Smooth muscle cell (in vitro differentiated cells): ENCODE results near the gene LY6G5C. TPM values are rescaled to one million over a fixed set of nuclear protein-coding genes. Genes with fewer than 3 reads are reported as not detected.

Experiments used
- DNase-seq: peaks from one replicate; lab custom pipeline; 2025; ENCODE audit not compliant: unreplicated experiment; lab: John Stamatoyannopoulos, UW
- H2AFZ ChIP-seq: fragments of 200-600 bp; sonication (generic); 2 replicates; pipeline ENCODE4 v1.6.0; 2016; ENCODE audit warnings: antibody characterized with exemption, low read depth, mild to moderate bottlenecking
- H3F3A ChIP-seq: fragments of 200-600 bp; sonication (generic); 2 replicates; pipeline ENCODE4 v1.6.0; 2017; ENCODE audit warnings: antibody characterized with exemption, low read depth
- H3K27ac ChIP-seq: fragments of 200-600 bp; sonication (generic); 2 replicates; pipeline ENCODE4 v1.5.1; 2016; ENCODE audit warnings: low read depth, mild to moderate bottlenecking
- H3K27me3 ChIP-seq: fragments of 200-600 bp; sonication (generic); 2 replicates; pipeline ENCODE4 v1.6.1; 2016; ENCODE audit warnings: low read depth, mild to moderate bottlenecking
- H3K36me3 ChIP-seq: fragments of 200-600 bp; sonication (generic); 2 replicates; pipeline ENCODE4 v1.5.1; 2016; ENCODE audit warnings: low read depth
- H3K4me1 ChIP-seq: fragments of 200-600 bp; sonication (generic); 2 replicates; pipeline ENCODE4 v1.5.1; 2016; ENCODE audit warnings: low read depth
- H3K4me2 ChIP-seq: fragments of 200-600 bp; sonication (generic); 2 replicates; pipeline ENCODE4 v1.6.0; 2016; ENCODE audit warnings: mild to moderate bottlenecking
- H3K4me3 ChIP-seq: fragments of 200-600 bp; sonication (generic); 2 replicates; pipeline ENCODE4 v1.5.1; 2016; ENCODE audit warnings: mild to moderate bottlenecking
- H3K79me2 ChIP-seq: fragments of 200-600 bp; sonication (generic); 2 replicates; pipeline ENCODE4 v1.6.0; 2016; ENCODE audit warnings: low read depth, mild to moderate bottlenecking
- H3K9ac ChIP-seq: fragments of 200-600 bp; sonication (generic); 2 replicates; pipeline ENCODE4 v1.6.0; 2016; ENCODE audit warnings: low read depth
- H3K9me3 ChIP-seq: fragments of 200-600 bp; sonication (generic); replicated peaks from 2 replicates; pipeline ENCODE4 v1.5.1; 2016; ENCODE audit warnings: low read depth
- H4K20me1 ChIP-seq: fragments of 200-600 bp; sonication (generic); 2 replicates; pipeline ENCODE4 v1.6.0; 2016; ENCODE audit warnings: low read depth
- CTCF ChIP-seq: fragments of 200-600 bp; sonication (generic); IDR thresholded peaks from 2 replicates; pipeline ENCODE4 v1.5.1; 2017; ENCODE audit warnings: borderline replicate concordance, mild to moderate bottlenecking, antibody characterized with exemption; ENCODE audit not compliant: insufficient read depth, poor library complexity, severe bottlenecking
- WGBS: methylation state at CpG from one replicate; pipeline ENCODE4 v1.1.7; 2016; ENCODE audit warnings: low lambda C conversion rate; 5-methylcytosine and 5-hydroxymethylcytosine counted together
- polyA plus RNA-seq: library from polyadenylated mRNA; unstranded; fragments of >200 nt; fragmentation: Nextera tagmentation; extraction: Ambion mirVana; gene quantifications from 2 replicates; pipeline ENCODE4 v1.2.1, GENCODE V29; 2016
- total RNA-seq: library from RNA; depleted of rRNA; stranded (reverse); fragments of >200 nt; gene quantifications from 2 replicates; pipeline ENCODE4 v1.2.3, GENCODE V29; 2014

LY6G5C gene
- total and polyA plus RNA-seq, 2 experiments from 2014 or later: 0.67 to 3.8 TPM

DNA sequence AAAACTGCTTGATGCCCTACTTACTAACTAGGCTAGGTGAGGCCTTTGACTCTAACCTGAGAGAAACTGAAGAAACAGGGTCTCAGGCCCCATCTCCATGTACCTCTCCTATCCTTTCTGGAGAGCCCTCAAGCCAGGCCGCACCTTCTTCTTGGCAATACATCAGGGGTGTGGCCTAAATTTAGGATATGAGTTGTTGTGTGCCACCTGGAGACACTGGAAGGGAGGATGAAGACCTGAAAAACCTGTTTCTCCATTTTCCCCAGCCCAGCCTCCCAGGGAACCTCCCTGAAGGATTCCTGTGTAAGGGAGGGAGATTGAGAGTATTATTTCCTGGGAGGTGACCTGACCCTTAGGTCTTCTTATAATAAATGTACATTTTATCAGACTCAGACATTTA lies 37.4 kb upstream of the LY6G5C start:
- Histone ChIP-seq H3K27ac (peak overlapping the region; percentile 37), H4K20me1 (no peaks in the 10 kb centered on the region), H2AFZ (no peak overlapping the region), H3K9ac (no peak overlapping the region), H3K79me2 (no peaks in the 10 kb centered on the region), H3F3A (no peaks in the 10 kb centered on the region), H3K9me3 (no peaks in the 10 kb centered on the region), H3K27me3 (no peaks in the 10 kb centered on the region), H3K4me3 (no peak overlapping the region), H3K4me2 (no peak overlapping the region), H3K36me3 (no peaks in the 10 kb centered on the region), H3K4me1 (peaks cover 18% of the 10 kb centered on the region)
- TF ChIP-seq CTCF: no peak
- 93% methylated on average over 1 of the region's 1 CpG for WGBS
- DNase-seq: no peak

DNA sequence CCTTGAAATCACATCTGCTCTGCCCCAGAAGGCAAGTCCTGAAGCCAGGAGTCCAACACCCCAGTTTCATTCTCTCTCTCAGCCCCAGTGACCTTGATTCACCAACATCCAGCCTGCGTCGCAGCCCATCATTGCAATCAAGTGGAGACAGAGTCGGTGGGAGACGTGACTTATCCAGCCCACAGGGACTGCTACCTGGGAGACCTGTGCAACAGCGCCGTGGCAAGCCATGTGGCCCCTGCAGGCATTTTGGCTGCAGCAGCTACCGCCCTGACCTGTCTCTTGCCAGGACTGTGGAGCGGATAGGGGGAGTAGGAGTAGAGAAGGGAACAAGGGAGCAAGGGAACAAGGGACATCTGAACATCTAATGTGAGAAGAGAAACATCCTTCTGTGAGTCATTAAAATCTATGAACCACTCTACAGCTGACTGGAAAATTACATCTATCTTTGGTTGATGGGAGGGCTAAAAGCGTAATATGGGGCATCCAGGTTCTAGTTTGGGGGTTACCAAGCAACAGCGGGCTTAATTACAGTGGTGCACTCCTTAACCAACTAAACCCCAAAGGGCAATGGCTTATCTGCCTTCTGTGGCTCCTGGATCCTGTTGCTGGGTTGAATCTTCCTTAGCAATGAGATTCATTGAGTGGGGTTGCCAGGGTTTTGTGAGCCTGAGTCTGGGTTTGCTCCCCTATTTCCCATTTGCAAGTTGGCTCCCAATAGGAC lies 36.8 kb upstream of the LY6G5C start:
- no peaks in the 10 kb centered on the region for H3K27me3 ChIP-seq
- DNase-seq: no peak
- no peaks in the 10 kb centered on the region for H3K79me2 ChIP-seq
- no peak for TF ChIP-seq CTCF
- H2AFZ ChIP-seq: no peak overlapping the region
- no peaks in the 10 kb centered on the region for H4K20me1 ChIP-seq
- H3F3A ChIP-seq: no peaks in the 10 kb centered on the region
- H3K27ac ChIP-seq: peak overlapping the region; percentile 37
- H3K9me3 ChIP-seq: no peaks in the 10 kb centered on the region
- WGBS: 57% methylated on average over 10 of the region's 10 CpGs
- H3K4me1 ChIP-seq: peaks cover 21% of the 10 kb centered on the region
- H3K4me3 ChIP-seq: no peak overlapping the region
- H3K36me3 ChIP-seq: no peaks in the 10 kb centered on the region
- H3K4me2 ChIP-seq: no peak overlapping the region
- H3K9ac ChIP-seq: no peak overlapping the region

GRCh38 chr6:31715022-31715958 lies 34.4 kb upstream of the LY6G5C start, which contains the start of gene LY6G6D:
TSS of gene LY6G6D (plus strand) at chr6:31715348. CDS start at chr6:31715356, 8 bp downstream.
- Histone ChIP-seq H3K36me3 (no peaks in the 10 kb centered on the region), H4K20me1 (no peaks in the 10 kb centered on the region), H3F3A (no peaks in the 10 kb centered on the region), H3K9me3 (no peaks in the 10 kb centered on the region), H3K9ac (no peak within 1 kb of the TSS), H3K4me3 (no peak within 1 kb of the TSS), H3K79me2 (no peaks in the 10 kb centered on the region), H3K27me3 (no peaks in the 10 kb centered on the region), H3K4me1 (peaks cover 21% of the 10 kb centered on the region), H3K27ac (no peak within 1 kb of the TSS), H3K4me2 (peak within 1 kb of the TSS; percentile 34), H2AFZ (peak within 1 kb of the TSS; percentile 91)
- DNase-seq: no peak
- TF ChIP-seq CTCF: no peak
- WGBS: 66% methylated on average over 15 of the region's 16 CpGs
